LNCAP (cell line): Measurements from ENCODE around the gene EIF2B5.

ENCODE experiments used
- CTCF ChIP-seq: fragments of 450-650 bp; IDR thresholded peaks from 2 replicates; pipeline ENCODE4 v1.5.1; 2017; ENCODE audit warnings: mild to moderate bottlenecking

EIF2B5 gene

DNA sequence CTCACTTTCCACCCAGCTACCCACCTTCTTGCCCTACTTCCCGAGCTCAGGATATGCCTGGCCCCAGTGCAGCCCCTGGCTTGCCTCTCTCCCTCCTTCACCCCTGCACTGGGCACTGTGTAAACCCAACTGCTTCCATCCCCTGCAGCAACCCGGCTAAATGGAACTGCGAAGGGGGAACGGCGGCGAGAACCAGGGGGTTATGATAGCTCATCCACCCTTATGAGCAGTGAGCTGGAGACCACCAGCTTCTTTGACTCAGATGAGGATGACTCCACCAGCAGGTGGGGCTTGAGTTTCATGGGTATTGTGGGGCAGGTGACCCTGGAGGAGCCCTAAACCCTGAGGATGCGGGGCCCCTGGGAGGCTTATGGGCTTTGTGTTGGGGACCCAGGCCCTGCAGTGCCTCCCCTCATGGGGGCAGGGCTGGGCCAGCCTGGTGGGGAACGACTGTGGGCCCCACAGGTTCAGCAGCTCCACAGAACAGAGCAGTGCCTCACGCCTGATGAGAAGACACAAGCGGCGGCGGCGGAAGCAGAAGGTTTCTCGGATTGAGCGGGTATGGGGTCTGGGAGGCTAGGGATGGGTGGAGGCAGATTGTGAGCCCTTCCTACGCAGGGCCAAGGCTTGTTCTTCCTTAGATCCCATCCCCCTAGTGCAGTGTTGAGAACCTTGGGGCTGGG, 29.6 kb downstream of the EIF2B5 start:
- TF ChIP-seq CTCF: no peak

DNA sequence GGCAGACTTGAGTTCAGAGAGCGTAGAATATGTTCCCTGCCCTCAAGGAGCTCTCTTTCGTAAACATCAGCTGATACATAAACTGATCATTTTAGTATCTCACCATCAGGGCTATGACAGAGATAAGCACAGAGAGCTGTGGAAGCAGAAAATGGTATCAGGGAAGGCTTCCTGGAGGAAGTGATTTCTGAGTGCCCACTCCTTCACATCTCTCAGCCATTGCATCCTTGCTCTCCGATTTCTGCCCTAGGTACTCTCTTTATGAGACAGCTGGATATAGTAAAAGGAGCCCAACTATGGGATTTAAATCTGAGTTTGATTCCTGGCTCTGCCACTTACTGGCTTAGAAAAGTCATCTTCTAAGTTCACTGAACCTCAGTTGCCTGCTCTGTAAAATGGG, 30.4 kb downstream of the EIF2B5 start:
- no peak for TF ChIP-seq CTCF

- TF ChIP-seq CTCF: no peak
Observed at GRCh38 chr3:184166671-184167070, 31.5 kb downstream of the EIF2B5 start.

GRCh38 chr3:184167786-184168185, 32.6 kb downstream of the EIF2B5 start:
- TF ChIP-seq CTCF: no peak

- no peak for TF ChIP-seq CTCF
Observed at GRCh38 chr3:184168363-184169120, 33.4 kb downstream of the EIF2B5 start.

DNA sequence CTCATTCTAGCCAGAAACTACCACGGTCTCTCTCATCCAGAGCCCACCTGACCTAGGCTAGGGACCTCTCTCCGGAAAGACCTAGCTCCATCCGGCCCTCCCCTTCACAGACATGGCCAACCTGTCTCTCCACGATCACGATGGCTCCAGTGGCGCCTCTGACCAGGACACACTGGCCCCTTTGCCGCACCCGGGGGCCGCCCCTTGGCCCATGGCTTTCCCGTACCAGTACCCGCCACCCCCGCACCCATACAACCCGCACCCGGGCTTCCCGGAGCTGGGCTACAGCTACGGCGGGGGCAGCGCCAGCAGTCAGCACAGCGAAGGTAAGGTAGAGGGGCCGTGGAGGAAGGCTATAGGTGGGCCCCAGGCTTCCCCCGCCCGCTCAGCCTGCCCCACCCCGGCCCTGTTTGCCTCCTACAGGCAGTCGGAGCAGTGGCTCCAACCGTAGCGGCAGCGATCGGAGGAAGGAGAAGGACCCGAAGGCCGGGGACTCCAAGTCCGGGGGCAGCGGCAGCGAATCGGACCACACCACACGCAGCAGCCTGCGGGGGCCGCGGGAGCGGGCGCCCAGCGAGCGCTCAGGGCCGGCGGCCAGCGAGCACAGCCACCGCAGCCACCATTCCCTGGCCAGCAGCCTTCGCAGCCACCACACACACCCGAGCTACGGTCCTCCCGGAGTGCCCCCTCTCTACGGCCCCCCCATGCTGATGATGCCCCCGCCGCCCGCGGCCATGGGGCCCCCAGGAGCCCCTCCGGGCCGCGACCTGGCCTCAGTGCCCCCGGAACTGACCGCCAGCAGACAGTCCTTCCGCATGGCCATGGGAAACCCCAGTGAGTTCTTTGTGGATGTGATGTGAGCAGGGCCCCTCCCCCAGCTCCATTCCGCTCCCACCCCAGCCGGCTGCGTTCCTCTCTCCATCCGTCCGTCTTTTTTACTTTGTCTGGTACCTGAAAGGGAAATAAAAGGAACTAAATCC, 35.0 kb downstream of the EIF2B5 start:
- TF ChIP-seq CTCF: no peak

DNA sequence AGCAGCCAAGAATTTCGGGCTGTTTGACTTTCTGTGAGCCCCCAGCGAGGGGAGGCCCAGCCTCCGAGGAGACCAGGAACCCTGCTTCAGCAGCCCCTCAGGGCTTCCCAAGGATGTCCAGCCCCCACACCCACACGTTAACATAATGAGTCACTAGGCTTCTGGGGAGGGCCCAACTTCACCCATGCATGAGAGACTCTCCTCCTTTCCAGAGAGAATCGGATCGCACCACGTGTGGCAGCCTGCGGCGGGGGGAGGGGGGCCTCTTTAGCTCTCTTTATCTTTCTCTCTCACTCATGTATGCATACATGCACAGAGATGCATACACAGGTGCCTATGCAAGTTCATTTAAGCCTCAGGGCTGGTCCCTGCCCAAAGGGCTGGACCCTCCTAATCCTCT, 36.4 kb downstream of the EIF2B5 start:
- TF ChIP-seq CTCF: no peak
